ENCODE data around the gene S1PR1.
"Not testable (repeated sequence)": the region's sequence is repeated elsewhere in the genome, so short reads cannot be mapped to it uniquely, and the experiment has no call there.

S1PR1 gene

DNA sequence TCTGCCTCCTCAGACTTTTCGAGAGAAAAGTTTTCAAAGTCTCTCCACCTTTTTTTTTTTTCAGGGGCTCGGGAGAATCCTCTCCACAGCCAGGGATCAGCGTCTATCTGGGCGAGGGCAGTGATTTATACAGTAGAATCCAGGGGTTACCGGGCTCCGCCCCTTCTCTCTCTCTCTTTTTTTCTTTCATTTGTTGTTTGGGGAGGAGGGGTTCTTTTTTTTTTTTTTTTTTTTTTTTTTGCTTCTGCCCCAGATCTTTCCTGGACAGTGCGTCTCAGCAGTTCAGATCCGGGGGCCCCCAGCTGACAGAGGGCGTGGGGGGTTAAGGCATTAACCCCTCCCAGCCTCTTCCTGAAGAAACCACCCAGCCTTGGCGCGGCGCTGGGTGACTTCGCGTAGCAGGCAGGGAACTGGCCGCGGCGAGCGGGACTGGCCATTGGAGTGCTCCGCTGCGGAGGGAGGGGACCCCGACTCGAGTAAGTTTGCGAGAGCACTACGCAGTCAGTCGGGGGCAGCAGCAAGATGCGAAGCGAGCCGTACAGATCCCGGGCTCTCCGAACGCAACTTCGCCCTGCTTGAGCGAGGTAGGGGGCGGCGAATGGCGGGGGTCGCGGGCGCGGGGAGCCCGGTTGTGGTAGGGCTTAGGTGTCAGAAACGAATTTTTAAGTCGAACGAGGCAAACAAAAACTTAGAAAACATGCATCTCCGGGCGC is at the start of gene S1PR1:
Gene S1PR1, plus strand, starts transcription at position 504 of the 713 bp plus-strand sequence. CDS start 1,966 bp downstream, outside the sequence.
- in situ Hi-C loops (cut with MboI; ENCODE audit: low sequenced_read_pairs): no loop called here

DNA sequence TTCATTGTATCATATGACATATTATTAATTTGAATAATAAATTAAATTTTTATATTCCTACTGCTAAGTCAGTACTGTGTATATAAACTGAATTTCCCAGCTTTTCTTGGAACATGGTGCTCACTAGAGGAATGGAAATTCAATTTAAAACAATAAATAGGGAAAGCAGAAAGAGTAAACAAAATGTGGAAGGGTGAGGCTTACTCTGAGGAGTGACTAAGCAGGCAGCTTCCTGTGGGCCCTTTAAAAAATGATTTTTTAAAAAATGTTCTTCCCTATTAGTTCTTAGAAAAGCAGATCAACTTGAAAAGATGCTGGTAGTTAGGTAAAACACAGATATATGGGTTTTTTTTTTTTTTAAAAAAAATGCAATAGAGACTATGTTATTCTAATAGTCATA is 49.5 kb upstream of the S1PR1 start:
- in situ Hi-C loops (cut with MboI; ENCODE audit: low sequenced_read_pairs): no loop called here

DNA sequence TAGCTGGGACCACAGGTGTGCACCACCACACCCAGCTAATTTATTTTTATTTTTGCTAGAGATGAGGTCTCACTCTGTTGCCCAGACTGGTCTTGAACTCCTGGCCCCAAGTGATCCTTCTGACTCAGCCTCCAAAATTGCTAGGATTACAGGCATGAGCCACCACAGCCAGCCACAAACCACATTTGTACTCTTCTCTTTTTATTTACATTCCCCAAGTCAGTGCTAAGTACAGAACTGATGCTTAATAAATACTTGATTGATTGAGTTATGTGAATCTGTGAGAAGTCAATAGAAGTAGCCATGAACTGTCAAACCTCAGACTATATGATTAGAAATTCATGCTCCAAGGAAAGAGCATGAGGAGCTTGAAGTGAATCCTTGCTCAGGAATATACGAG is 48.5 kb upstream of the S1PR1 start:
- in situ Hi-C loops (cut with MboI; ENCODE audit: low sequenced_read_pairs): no loop called here

DNA sequence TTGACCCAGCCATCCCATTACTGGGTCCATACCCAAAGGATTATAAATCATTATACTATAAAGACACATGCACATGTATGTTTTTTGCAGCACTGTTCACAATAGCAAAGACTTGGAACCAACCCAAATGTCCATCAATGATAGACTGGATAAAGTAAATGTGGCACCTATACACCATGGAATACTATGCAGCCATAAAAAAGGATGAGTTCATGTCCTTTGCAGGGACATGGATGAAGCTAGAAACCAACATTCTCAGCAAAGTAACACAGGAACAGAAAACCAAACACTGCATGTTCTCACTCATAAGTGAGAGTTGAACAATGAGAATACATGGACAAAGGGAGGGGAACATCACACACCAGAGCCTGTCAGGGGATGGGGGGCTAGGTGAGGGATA is 47.9 kb upstream of the S1PR1 start:
- in situ Hi-C loops (cut with MboI; ENCODE audit: low sequenced_read_pairs): not testable (repeated sequence)

DNA sequence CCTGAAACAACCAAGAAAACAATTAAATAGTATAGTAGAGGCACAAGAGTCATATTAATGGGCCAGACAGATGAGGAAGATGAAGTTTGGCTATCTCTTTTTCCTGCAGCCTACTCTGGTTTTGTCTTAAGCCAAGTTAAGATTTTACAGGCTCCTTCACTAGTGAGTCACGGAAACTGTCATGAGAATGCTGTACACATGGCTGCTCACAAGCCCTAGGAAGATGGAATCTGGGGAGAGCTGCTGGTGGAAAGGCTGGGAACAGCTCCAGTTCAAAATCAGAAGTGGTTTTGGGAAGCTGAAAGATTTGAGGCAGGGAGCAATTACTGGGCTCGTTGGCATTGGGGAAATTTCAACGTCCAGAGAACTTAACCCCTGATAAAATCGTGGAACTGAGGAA is 46.4 kb upstream of the S1PR1 start:
- in situ Hi-C loops (cut with MboI; ENCODE audit: low sequenced_read_pairs): no loop called here

DNA sequence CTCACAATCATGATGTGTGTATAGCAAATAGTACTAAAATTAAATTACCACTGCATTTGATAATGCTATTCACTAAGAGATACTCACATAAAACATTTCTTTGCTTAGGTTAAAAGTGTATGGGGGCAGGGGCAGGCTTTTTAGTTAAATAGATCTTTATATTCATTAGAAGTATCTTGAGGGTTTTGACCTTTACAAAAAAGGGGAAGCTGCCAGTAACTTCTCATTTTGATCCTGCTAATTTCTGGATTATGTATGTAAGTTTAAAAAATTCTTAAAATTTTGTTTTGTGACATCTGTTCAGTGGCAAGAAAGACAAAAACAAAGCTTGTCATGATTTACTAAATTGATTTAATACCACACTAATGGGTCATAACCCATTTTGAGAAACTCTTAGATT is 45.8 kb upstream of the S1PR1 start:
- in situ Hi-C loops (cut with MboI; ENCODE audit: low sequenced_read_pairs): no loop called here

DNA sequence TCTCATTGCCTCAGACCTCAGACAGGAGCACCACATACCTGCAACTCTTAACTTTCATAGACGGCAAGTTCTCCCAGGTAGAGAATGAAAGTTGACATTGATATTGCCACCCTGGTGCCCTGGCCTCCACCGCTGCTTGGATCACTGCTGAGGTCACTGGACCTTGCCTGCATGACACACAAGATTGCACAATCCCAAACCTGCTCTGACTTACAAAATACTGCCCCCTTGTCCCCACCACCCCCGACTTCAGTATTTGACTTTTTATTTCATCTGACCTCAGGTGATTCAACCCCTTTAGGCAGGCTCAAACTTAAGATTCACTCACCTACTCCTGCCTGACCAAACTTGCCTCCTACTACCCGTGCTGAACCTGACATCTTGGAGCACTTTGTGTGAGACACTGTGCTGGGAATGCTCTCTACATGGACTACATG is 43.1 kb upstream of the S1PR1 start:
- in situ Hi-C loops (cut with MboI; ENCODE audit: low sequenced_read_pairs): no loop called here

DNA sequence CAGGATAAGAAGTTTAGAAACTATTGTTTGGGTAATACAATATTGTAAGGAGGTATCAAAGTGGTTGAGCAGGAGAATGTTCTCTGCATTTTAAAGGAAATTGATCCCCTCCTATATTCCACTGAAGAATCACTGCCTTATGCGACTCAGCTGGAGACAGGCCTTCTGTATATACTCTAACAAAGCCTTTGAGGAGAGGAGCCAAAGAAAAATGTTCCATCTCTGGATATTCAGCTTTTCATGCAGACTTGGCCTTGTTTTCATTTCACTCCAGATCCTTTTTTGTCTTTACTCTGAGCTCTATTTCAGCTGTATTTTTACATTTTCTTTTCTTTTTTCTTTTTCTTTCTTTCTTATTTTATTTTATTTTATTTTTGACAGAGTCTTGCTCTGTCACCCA is 42.1 kb upstream of the S1PR1 start:
- in situ Hi-C loops (cut with MboI; ENCODE audit: low sequenced_read_pairs): no loop called here

DNA sequence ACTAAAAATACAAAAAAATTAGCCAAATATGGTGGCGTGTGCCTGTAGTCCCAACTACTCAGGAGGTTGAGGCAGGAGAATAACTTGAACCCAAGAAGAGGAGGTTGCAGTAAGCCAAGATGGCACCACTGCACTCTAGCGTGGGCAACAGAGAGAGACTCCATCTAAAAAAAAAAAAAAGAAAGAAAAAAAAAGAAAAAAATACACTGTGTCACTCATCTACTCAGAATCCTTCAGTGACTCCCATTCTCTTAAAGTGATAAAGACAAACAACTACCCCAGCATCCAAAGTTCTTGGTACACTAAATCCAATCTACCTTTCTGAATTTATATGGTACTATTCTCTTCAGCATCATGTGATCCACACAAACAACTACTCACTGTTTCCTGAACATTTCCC is 40.2 kb upstream of the S1PR1 start:
- in situ Hi-C loops (cut with MboI; ENCODE audit: low sequenced_read_pairs): no loop called here

DNA sequence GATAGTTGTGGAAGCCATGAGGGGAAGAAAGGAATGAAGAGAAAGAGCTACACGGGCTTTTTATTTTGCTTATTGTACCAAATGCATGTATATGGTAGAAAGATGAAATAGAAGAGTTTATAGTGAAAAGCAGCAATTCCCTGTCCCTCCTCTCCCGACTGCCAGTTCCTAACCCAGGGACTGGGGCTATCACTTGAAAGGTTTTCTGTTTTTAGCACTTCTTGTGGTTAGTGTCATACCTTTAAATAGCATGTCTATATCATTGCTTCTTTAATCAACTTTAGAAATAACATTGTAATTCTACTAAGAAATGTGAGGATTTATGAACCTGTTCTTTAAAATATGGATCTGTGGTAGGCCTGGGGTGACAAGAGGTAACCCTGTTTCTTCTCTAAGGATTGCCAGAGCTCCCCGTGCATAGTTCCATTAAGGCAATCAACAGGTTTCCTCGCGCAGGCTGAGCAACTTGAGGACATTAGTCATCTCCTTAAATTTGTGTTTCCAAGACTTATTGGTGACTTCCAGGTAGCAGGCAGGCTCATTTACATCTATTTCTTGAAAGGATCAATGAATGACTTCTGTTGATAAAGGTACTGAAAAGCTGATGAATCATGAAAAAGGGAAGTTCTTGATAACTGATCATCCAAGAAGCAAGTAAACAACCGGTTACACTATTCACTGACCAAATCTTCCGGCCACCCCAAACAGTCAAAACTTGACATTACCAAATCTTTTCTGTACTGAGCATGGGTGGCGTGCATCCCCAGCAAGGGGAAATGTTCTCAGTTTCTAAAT is 37.8 kb upstream of the S1PR1 start:
- in situ Hi-C loops (cut with MboI; ENCODE audit: low sequenced_read_pairs): no loop called here

DNA sequence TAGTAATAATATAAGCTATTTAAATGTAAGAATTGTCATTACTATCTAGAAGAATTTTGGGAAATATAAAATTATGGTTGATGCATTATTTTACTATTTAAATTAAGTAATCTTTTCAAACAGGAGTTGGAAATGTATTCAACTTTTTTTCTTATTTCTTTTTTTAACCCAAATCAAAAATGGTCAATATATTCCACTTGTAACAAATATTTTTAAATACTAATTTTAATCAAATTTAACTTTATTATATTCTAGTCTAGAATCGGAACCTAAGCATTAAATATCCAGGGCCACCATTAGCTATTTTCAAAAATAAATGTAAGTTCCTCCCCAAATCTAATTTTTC is 37.2 kb upstream of the S1PR1 start:
- in situ Hi-C loops (cut with MboI; ENCODE audit: low sequenced_read_pairs): no loop called here

DNA sequence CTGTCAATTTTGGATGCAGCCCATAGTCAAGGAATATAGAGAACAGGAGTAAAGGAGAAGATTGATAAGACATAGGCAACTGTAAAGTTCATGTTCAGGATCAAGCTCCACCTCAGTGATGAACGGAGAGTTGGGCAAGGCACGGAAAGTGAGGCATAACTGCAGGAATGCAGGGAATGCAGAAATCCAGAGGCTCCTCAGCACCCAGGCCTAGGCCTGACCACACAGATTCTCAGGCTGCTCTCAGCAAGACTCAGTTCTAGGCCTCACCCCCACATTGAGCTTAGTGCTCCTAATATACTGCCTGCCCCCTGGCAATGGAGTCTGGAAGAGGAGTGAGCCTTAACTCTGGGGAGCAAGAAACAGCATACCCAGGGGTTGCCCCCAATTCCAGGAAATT is 36.3 kb upstream of the S1PR1 start:
- in situ Hi-C loops (cut with MboI; ENCODE audit: low sequenced_read_pairs): no loop called here

DNA sequence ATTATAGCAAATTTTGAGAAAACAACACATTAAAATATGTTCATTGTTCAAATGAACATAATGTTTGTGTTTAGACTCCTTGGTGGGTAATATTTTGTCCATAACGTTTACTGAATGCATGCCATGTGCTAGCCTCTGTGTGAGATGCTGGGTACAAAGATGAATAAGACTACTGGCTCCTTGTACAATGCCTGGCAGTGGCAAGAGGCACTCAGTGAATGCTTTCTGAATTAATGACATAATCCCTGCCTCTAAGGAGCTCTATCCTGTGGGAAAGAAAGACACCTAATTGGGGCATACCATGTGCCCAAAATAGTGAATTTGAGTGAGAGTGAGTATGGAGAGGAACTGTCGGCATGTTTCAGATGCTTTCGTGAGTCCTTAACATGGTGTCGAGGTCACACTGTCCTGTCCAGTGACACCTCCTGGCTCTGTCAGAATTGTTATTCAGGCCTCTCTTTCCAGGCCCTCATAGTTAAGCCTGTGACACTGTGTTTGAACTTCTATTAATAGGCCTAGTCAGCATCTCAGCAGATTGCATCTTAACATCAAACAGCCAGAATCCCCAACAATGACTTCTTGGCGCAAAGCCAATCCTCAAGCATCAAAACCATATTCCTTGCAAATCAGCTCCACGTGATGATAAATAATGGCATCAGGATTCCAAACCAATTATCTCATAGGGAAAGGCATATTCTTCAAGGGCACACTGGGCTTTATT is 32.8 kb upstream of the S1PR1 start:
- in situ Hi-C loops (cut with MboI; ENCODE audit: low sequenced_read_pairs): no loop called here

DNA sequence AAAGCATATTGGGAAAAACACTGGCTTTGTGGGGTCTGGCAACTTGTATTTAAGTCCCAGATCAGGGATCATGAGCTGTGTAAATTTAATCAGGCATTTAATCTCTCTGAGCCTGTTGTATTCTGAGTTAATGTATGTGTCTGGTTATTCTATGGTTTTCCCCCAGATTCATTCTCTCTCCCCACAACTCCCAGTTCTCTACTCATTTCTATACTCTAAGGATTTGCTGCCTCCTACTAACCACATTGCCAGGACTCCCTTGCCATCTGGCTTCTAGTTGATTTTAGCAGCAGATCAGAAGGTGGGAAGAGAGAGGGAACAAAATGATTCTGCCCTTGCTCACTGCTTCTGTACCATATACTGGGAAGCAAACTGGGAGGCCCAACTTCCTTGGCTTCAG is 31.4 kb upstream of the S1PR1 start:
- in situ Hi-C loops (cut with MboI; ENCODE audit: low sequenced_read_pairs): no loop called here

DNA sequence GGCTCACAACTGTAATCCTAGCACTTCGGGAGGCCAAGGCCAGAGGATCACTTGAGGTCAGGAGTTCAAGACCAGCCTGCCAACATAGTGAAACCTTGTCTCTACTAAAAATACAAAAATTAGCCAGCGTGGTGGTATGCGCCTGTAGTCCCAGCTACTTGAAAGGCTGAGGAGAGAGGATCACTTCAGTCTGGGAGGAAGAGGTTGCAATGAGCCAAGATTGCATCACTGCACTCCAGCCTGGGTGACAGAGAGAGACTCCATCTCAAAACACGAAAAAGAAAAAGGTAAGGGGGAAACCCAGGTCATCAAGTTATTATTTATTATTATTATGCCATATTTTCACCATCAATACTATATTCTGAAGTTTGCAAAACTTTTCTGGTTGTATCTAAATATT is 30.7 kb upstream of the S1PR1 start:
- in situ Hi-C loops (cut with MboI; ENCODE audit: low sequenced_read_pairs): not testable (repeated sequence)

DNA sequence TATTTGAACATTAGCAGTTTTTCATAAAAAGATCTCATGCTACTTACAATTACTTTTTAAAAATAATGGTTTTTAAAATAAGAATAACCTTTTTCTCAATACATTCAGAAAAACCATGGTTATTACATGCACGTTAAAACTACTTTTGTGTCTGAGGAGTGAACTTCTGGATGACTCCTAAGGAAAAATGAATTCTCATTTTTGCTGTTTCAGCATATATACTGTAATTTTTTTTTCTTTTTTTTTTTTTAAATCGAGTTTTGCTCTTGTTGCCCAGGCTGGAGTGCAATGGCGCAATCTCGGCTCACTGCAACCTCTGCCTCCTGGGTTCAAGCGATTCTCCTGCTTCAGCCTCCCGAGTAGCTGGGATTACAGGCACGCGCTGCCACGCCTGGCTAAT is 29.5 kb upstream of the S1PR1 start:
- in situ Hi-C loops (cut with MboI; ENCODE audit: low sequenced_read_pairs): not testable (repeated sequence)

DNA sequence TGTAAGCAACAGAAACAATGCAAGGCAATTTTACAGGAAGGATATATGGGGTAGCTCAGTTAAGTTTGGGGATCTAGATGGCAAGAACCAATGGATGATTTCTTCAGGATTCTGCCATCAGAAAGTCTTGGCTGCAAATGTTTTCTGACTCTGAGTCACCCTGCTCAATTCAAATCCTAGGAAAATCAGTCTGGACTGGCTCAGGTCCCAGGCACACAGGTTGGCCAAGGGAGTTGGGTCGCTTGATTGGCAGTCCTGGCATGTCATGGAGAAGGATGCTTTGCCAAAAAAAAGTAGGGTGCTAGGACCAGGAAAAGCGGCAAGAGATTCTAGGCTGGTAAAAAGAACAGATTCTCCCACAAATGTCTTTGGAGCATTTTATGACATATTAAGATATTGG is 28.9 kb upstream of the S1PR1 start:
- in situ Hi-C loops (cut with MboI; ENCODE audit: low sequenced_read_pairs): no loop called here

DNA sequence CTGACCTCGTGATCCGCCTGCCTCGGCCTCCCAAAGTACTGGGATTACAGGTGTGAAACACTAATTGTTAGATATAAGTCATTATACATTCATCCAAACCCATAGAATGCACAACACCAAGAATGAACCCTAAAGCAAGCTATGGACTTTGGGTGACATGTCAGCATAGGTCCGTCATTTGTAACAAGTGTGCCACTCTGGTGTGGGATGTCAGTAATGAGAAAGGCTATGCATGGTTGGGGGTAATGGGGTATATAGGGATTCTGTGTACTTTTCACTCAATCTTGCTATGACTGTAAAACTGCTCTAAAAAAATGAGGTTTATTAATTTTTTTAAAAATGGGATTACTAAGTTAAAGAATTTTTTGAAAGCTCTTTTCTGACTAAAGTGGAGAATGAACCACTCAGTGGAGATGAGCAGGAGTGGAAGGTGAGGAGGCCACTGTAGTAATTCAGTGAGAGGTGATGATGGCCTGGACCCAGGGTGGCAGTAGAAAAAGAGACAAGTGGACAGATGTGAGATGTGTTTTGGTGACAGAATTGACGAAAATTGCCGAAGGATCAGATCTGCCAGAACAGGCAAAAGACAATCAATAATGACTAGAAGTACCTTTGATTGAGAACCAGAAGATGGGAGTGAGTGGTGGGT is 21.3 kb upstream of the S1PR1 start:
- in situ Hi-C loops (cut with MboI; ENCODE audit: low sequenced_read_pairs): no loop called here

DNA sequence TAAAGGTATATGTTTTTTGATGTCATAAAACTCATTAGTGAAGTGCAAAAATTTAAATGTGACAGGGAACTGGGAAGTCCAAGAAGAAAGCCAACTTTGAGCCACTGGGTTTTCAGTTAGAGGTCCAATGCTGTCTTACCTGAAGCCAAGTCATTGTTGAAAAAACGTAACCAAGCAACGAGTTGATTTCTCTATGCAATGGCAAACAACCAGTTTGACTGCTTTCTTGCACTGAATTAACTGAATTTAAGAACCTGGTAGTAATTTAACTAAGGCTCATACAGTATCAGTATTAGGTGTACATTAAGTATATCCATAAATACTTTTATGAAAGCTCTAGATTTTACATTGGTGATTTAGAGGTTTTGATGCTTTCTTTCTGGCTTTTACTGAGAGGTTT is 20.2 kb upstream of the S1PR1 start:
- in situ Hi-C loops (cut with MboI; ENCODE audit: low sequenced_read_pairs): no loop called here

DNA sequence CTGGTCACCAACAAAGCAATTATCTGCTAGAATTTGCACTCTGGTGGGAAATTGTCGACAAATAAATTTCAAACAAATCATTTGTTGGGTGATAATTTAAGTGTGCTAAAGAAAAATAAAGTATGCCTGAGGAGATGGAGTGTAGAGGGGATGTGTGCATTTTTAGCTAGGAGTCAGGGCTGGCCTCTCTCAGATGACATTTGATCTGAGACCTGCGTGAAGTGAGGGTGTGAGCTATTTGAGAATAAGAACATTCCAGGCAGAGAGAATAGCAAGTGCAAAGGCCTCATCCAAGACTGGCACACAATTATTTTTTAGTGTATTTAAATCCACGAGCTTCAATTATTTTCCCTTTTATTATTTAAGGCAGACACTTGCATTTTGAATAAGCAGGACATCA is 19.7 kb upstream of the S1PR1 start:
- in situ Hi-C loops (cut with MboI; ENCODE audit: low sequenced_read_pairs): no loop called here

DNA sequence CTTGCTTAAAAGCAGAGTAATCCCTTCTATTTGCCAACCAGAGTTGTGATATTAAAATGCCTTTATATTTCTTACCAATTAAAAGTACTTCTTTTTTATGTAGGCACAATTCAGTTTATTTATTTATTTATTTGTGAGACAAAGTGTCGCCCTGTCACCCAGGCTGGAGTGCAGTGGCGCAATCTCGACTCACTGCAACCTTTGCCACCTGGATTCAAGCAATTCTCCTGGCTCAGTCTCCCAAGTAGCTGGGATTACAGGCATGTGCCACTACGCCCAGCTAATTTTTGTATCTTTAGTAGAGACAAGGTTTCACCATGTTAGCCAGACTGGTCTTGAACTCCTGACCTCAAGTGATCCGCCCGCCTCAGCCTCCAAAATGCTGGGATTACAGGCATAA is 17.9 kb upstream of the S1PR1 start:
- in situ Hi-C loops (cut with MboI; ENCODE audit: low sequenced_read_pairs): not testable (repeated sequence)
